DND-41 (cell line): ENCODE results near the gene DOCK3.

Source experiments
- CTCF ChIP-seq: IDR thresholded peaks from 2 replicates; pipeline ENCODE4 v1.5.1; 2012; ENCODE audit warnings: borderline replicate concordance, low read length, moderate library complexity, mild to moderate bottlenecking; ENCODE audit not compliant: poor library complexity, severe bottlenecking; ENCODE audit errors: extremely low read depth
- EZH2 ChIP-seq: IDR thresholded peaks from 3 replicates; pipeline ENCODE4 v1.6.1; 2012; ENCODE audit warnings: borderline replicate concordance, low read depth, mild to moderate bottlenecking, moderate library complexity, low read length, inconsistent platforms; ENCODE audit not compliant: severe bottlenecking

GRCh38 chr3:50737906-50738598 lies 63.3 kb downstream of the DOCK3 start:
- TF ChIP-seq CTCF: no peak
- no peak for TF ChIP-seq EZH2
